ENCODE measurements around the gene CREG2.

- TF ChIP-seq CTCF (conservative IDR thresholded peaks at IDR 0.05 in 1 of 2, IDR thresholded peaks at IDR 0.05 in 1 of 2; ENCODE audit: low read depth in 1 of 2, low read length in 2 of 2), result no peak
- TF ChIP-seq EZH2 (IDR thresholded peaks at IDR 0.05; ENCODE audit: low read length, missing control alignments), result no peak
Observed at GRCh38 chr2:101344137-101344536, 43.2 kb downstream of the CREG2 start.

All from fibroblast of lung (primary cell).